Measurements from ENCODE around the gene SPTB.

Gene SPTB

GRCh38 chr14:64873506-64874219 lies 6.0 kb downstream of the SPTB start:
- H3K4me1 ChIP-seq (ENCODE audit: insufficient read depth, low read length): no peaks in the 10 kb centered on the region
- H3K27me3 ChIP-seq (ENCODE audit: insufficient read depth, low read length, poor library complexity): peaks cover 62% of the 10 kb centered on the region
- ATAC-seq (ENCODE audit: insufficient read depth, low read depth) (no peak), DNase-seq (no peak)
- TF ChIP-seq CTCF (IDR thresholded peaks at IDR 0.05; ENCODE audit: borderline replicate concordance, extremely low read depth, low read length, poor library complexity, severe bottlenecking): no peak
- TF ChIP-seq EZH2 (IDR thresholded peaks at IDR 0.05; ENCODE audit: borderline replicate concordance, low read depth, low read length, severe bottlenecking): no peak
- no peak overlapping the region for H3K4me2 ChIP-seq (ENCODE audit: insufficient read depth, low read length)
- no peaks in the 10 kb centered on the region for H3K9me3 ChIP-seq (ENCODE audit: insufficient read depth, low read length, severe bottlenecking)
- no peak overlapping the region for H2AFZ ChIP-seq (ENCODE audit: low read depth, low read length)
- no peaks in the 10 kb centered on the region for H3K36me3 ChIP-seq (ENCODE audit: insufficient read depth, low read length)
- H3K9ac ChIP-seq (ENCODE audit: low read depth, low read length): no peak overlapping the region
- no peaks in the 10 kb centered on the region for H4K20me1 ChIP-seq (ENCODE audit: insufficient read depth, low read length)
- no peaks in the 10 kb centered on the region for H3K79me2 ChIP-seq (ENCODE audit: insufficient read depth, low read length)
- no peak overlapping the region for H3K4me3 ChIP-seq (ENCODE audit: low read depth in 1 of 2, low read length in 2 of 2)
- no peak overlapping the region for H3K27ac ChIP-seq (ENCODE audit: low read length)

- DNase-seq: no peak
- H3K27me3 ChIP-seq (ENCODE audit: insufficient read depth, low read length, poor library complexity): peaks cover 47% of the 10 kb centered on the region
These were observed 8.4 kb downstream of the SPTB start for GRCh38 chr14:64871344-64871743.

GRCh38 chr14:64870160-64870559 lies 9.5 kb downstream of the SPTB start:
- H3K9me3 ChIP-seq (ENCODE audit: insufficient read depth, low read length, severe bottlenecking): no peaks in the 10 kb centered on the region
- H3K4me3 ChIP-seq (ENCODE audit: low read depth in 1 of 2, low read length in 2 of 2): no peak overlapping the region
- no peak overlapping the region for H3K9ac ChIP-seq (ENCODE audit: low read depth, low read length)
- DNase-seq (no peak), ATAC-seq (ENCODE audit: insufficient read depth, low read depth) (no peak)
- H3K27me3 ChIP-seq (ENCODE audit: insufficient read depth, low read length, poor library complexity): peaks cover 50% of the 10 kb centered on the region
- H3K27ac ChIP-seq (ENCODE audit: low read length): no peak overlapping the region
- no peaks in the 10 kb centered on the region for H4K20me1 ChIP-seq (ENCODE audit: insufficient read depth, low read length)
- no peak for TF ChIP-seq EZH2 (IDR thresholded peaks at IDR 0.05; ENCODE audit: borderline replicate concordance, low read depth, low read length, severe bottlenecking)
- TF ChIP-seq CTCF (IDR thresholded peaks at IDR 0.05; ENCODE audit: borderline replicate concordance, extremely low read depth, low read length, poor library complexity, severe bottlenecking): no peak
- H3K4me1 ChIP-seq (ENCODE audit: insufficient read depth, low read length): no peaks in the 10 kb centered on the region
- H3K4me2 ChIP-seq (ENCODE audit: insufficient read depth, low read length): no peak overlapping the region
- no peaks in the 10 kb centered on the region for H3K36me3 ChIP-seq (ENCODE audit: insufficient read depth, low read length)
- no peaks in the 10 kb centered on the region for H3K79me2 ChIP-seq (ENCODE audit: insufficient read depth, low read length)
- no peak overlapping the region for H2AFZ ChIP-seq (ENCODE audit: low read depth, low read length)

More at GRCh38 chr14:64871344-64871743, 8.4 kb downstream of the SPTB start:
- Histone ChIP-seq H3K9ac (ENCODE audit: low read depth, low read length) (no peak overlapping the region), H3K27ac (ENCODE audit: low read length) (no peak overlapping the region), H2AFZ (ENCODE audit: low read depth, low read length) (no peak overlapping the region), H3K79me2 (ENCODE audit: insufficient read depth, low read length) (no peaks in the 10 kb centered on the region), H3K4me3 (ENCODE audit: low read depth in 1 of 2, low read length in 2 of 2) (no peak overlapping the region), H3K4me2 (ENCODE audit: insufficient read depth, low read length) (no peak overlapping the region), H3K36me3 (ENCODE audit: insufficient read depth, low read length) (no peaks in the 10 kb centered on the region), H4K20me1 (ENCODE audit: insufficient read depth, low read length) (no peaks in the 10 kb centered on the region), H3K4me1 (ENCODE audit: insufficient read depth, low read length) (no peaks in the 10 kb centered on the region), H3K9me3 (ENCODE audit: insufficient read depth, low read length, severe bottlenecking) (no peaks in the 10 kb centered on the region)
- no peak for TF ChIP-seq CTCF (IDR thresholded peaks at IDR 0.05; ENCODE audit: borderline replicate concordance, extremely low read depth, low read length, poor library complexity, severe bottlenecking)
- TF ChIP-seq EZH2 (IDR thresholded peaks at IDR 0.05; ENCODE audit: borderline replicate concordance, low read depth, low read length, severe bottlenecking): no peak
- no peak for ATAC-seq (ENCODE audit: insufficient read depth, low read depth)

Measured in DND-41 (cell line).